ENCODE measurements around the gene SVIL. TPM values are rescaled to one million over a fixed set of nuclear protein-coding genes. Genes with fewer than 3 reads are reported as not detected.
A peak's percentile ranks its signal among the peaks of the same experiment; 100 is the strongest.

SVIL gene
- total and polyA plus RNA-seq, 2 of the 13 experiments (the other 11 are each of a cell fraction or from before 2014, with no cell fraction given) = 3.9 to 12.1 TPM

GRCh38 chr10:29588629-29589421 is 45.9 kb downstream of the SVIL start:
- no peak overlapping the region; a peak in 1 of 6 replicates for H3K4me3 ChIP-seq (replicated peaks in 1 of 3; ENCODE audit: insufficient read depth in 1 of 3, low read depth in 2 of 3, low read length in 3 of 3)
- CTCF ChIA-PET (ENCODE audit: low intra/inter-chr PET ratio, low total read pairs) = no interaction called here
- H3K4me1 ChIP-seq (ENCODE audit: insufficient read depth, low read length) = peaks cover 43% of the 10 kb centered on the region
- peak overlapping the region; percentile 7 for H3K27ac ChIP-seq (ENCODE audit: extremely low read length, insufficient read depth, low read length)
- H3K9ac ChIP-seq (ENCODE audit: insufficient read depth, low read depth, low read length) = no peak overlapping the region
- WGBS (ENCODE audit: low lambda C conversion rate) = 92% methylated on average over 14 of the region's 14 CpGs
- H4K20me1 ChIP-seq (ENCODE audit: insufficient read depth, low read length) = no peaks in the 10 kb centered on the region
- no peak for ATAC-seq
- H3K27me3 ChIP-seq (ENCODE audit: control insufficient read depth in 1 of 2, insufficient read depth in 2 of 2, low read length in 2 of 2) = no peaks in the 10 kb centered on the region
- in situ Hi-C loops (cut with HindIII; ENCODE audit: extremely low pct_ligation_motif_present, low pct_unique_long_range_greater_than_20kb) (no loop called here), intact Hi-C loops (cut with micrococcal nuclease; ENCODE audit: unreplicated experiment) (no loop called here)
- no peaks in the 10 kb centered on the region for H3K79me2 ChIP-seq (ENCODE audit: insufficient read depth, low read length)
- no peaks in the 10 kb centered on the region for H3K9me3 ChIP-seq (ENCODE audit: low read length)
- BruUV-seq (replicated peaks) = no TSS peak
- TF ChIP-seq GMEB1 (CRISPR knock-in tag; IDR thresholded peaks at IDR 0.05; ENCODE audit: borderline replicate concordance) (no peak), ZNF232 (CRISPR knock-in tag; IDR thresholded peaks at IDR 0.05; ENCODE audit: borderline replicate concordance) (peak; percentile 86), MATR3 (CRISPR knock-in tag; IDR thresholded peaks at IDR 0.05) (no peak), CENPX (CRISPR knock-in tag; IDR thresholded peaks at IDR 0.05) (no peak)
- peak overlapping the region; percentile 49 for H3K4me2 ChIP-seq (ENCODE audit: low read depth, low read length)
- DNase-seq (ENCODE audit: low spot score) = no peak
- FAIRE-seq = no peak
- H3K36me3 ChIP-seq (replicated peaks in 1 of 2; ENCODE audit: control insufficient read depth in 1 of 2, insufficient read depth in 2 of 2, low read length in 2 of 2) = no peaks in the 10 kb centered on the region
- POLR2A ChIA-PET = interaction anchor here (0.7 kb wide), 1 partner anchor 124 kb away, joined by 3 read pairs; no protein-coding TSS in a partner anchor
- no peak overlapping the region for H2AFZ ChIP-seq (ENCODE audit: low read length)
